ENCODE measurements around the gene MAOA. TPM values are rescaled to one million over a fixed set of nuclear protein-coding genes. Genes with fewer than 3 reads are reported as not detected.

MAOA gene
- total and polyA plus RNA-seq, 2 donors (not counting 1 experiment from before 2014, with no cell fraction given), result 0.05 TPM; not detected in 1

DNA sequence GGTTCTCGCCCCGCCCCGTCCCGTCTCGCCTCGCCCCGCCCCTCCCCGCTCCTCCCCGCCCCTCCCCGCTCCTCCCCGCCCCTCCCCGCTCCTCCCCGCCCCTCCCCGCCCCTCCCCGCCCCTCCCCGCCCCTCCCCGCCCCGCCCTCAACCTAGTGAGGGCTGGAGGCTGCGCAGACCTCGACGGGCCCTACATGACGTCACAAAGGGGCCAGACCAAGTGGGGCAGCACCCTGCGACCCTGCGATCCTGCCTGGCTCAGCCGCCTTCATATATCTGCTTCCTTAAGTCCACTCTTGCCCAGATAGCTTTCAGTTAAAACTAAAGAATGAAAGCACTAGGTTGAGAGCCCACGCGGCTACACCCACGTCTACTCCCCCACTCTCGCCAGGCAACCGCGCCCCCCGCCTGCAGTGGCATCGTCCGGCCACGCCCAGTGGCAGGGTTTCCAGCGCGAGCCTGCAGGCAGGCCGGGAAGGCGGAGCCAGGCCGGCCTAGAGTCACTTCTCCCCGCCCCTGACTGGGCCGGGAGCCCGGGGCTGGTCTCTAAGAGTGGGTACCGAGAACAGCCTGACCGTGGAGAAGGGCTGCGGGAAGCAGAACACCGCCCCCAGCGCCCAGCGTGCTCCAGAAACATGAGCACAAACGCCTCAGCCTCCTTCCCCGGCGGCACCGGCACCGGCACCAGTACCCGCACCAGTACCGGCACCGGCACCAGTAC lies 1.5 kb upstream of the MAOA start:
- DNase-seq (peak; percentile 92), ATAC-seq (ENCODE audit: low read depth) (peak; percentile 95)
- no peaks in the 10 kb centered on the region for H3K9me3 Mint-ChIP-seq (ENCODE audit: insufficient read depth)
- ChIA-PET POLR2A (no interaction called here), CTCF (no interaction called here)
- H3K27ac Mint-ChIP-seq, result peak overlapping the region; percentile 97
- H3K27ac ChIP-seq (ENCODE audit: low read length in 2 of 2), result peak overlapping the region; percentile 76 to 92
- H3K9me3 ChIP-seq (ENCODE audit: control extremely low read depth in 1 of 3, control insufficient read depth in 2 of 3, insufficient read depth in 1 of 3, low read length in 2 of 3), result peaks cover 0 to 16% (median 0%) of the 10 kb centered on the region in 3 donors
- peak overlapping the region; percentile 89 for H2AFZ ChIP-seq (ENCODE audit: insufficient read depth, low read depth, low read length, poor library complexity, severe bottlenecking)
- H3K79me2 ChIP-seq (ENCODE audit: control insufficient read depth, insufficient read depth, low read length), result no peaks in the 10 kb centered on the region
- peaks cover 3% of the 10 kb centered on the region for H3K27me3 Mint-ChIP-seq
- TF ChIP-seq CTCF (IDR thresholded peaks at IDR 0.05) (peak; percentile 14), EZH2 (IDR thresholded peaks at IDR 0.05; ENCODE audit: borderline replicate concordance, insufficient read depth, low read depth, low read length, poor library complexity, severe bottlenecking) (no peak)
- intact Hi-C loops (cut with micrococcal nuclease), result no loop called here
- peak overlapping the region; percentile 95 for H3K4me3 Mint-ChIP-seq
- H3K4me1 ChIP-seq (ENCODE audit: control insufficient read depth in 2 of 2, insufficient read depth in 2 of 2, low read length in 2 of 2), result peaks cover 7 to 12% of the 10 kb centered on the region in 2 donors
- WGBS (ENCODE audit: insufficient coverage), result 1% methylated on average over 29 of the region's 57 CpGs
- peaks cover 0 to 16% (median 6%) of the 10 kb centered on the region in 4 experiments for H3K27me3 ChIP-seq (replicated peaks in 1 of 4; ENCODE audit: control extremely low read depth in 1 of 4, control insufficient read depth in 3 of 4, insufficient read depth in 4 of 4, low read length in 3 of 4)
- peak overlapping the region; percentile 70 for H3K9ac ChIP-seq (ENCODE audit: low read length)
- H4K20me1 ChIP-seq (ENCODE audit: control insufficient read depth, insufficient read depth, low read length, poor library complexity, severe bottlenecking), result no peaks in the 10 kb centered on the region
- peak overlapping the region in 4 of 5 experiments; percentile 54 to 68 (median 60) for H3K4me3 ChIP-seq (ENCODE audit: control extremely low read depth in 1 of 5, extremely low read depth in 1 of 5, insufficient read depth in 1 of 5, low read depth in 2 of 5, low read length in 4 of 5)
- H3K36me3 ChIP-seq (replicated peaks in 1 of 2; ENCODE audit: control extremely low read depth in 1 of 2, control insufficient read depth in 1 of 2, extremely low read depth in 1 of 2, insufficient read depth in 2 of 2, low read length in 1 of 2), result no peaks in the 10 kb centered on the region
- H3K4me1 Mint-ChIP-seq, result peaks cover 11% of the 10 kb centered on the region
- H3K4me2 ChIP-seq (replicated peaks; ENCODE audit: low read depth, low read length, poor library complexity, severe bottlenecking), result peak overlapping the region; percentile 90
